ENCODE measurements around the gene SMIM24.

GRCh38 chr19:3453840-3454239, 26.5 kb downstream of the SMIM24 start:
- TF ChIP-seq POLR2A (IDR thresholded peaks at IDR 0.05) (no peak), CTCF (IDR thresholded peaks at IDR 0.05 in 4 of 5, conservative IDR thresholded peaks at IDR 0.05 in 1 of 5) (no peak)

All from gastrocnemius medialis (tissue), 4 donors.